Natural killer cell (primary cell): ENCODE results near the gene DENND1A. TPM values are rescaled to one million over a fixed set of nuclear protein-coding genes. Genes with fewer than 3 reads are reported as not detected.

Source experiments
- ATAC-seq, 3 donors: fragments of 150-1000 bp in 2 of 3; fragments of 200-7000 bp in 1 of 3; cut with Tn5 transposase; 1 replicate in 1 of 3; 2 replicates in 2 of 3; pipeline ENCODE4 v1.10.0; 2021; ENCODE audit warnings: mild to moderate bottlenecking in 2 of 3, moderate library complexity in 2 of 3
- DNase-seq, 2 donors: peaks; one replicate each; pipeline versions ENCODE4 v3.0.0 to v3.0.0-alpha.2; 2013 to 2021; ENCODE audit warnings: mixed read lengths in 1 of 2
- H3K27ac ChIP-seq: one replicate; pipeline ENCODE4 v1.5.1; 2013; ENCODE audit warnings: mild to moderate bottlenecking, low read length
- H3K27me3 ChIP-seq: one replicate; pipeline ENCODE4 v1.6.1; 2013; ENCODE audit warnings: low read length; ENCODE audit not compliant: control insufficient read depth, insufficient read depth
- H3K36me3 ChIP-seq: one replicate; pipeline ENCODE4 v1.6.1; 2013; ENCODE audit warnings: low read length; ENCODE audit not compliant: control insufficient read depth, insufficient read depth
- H3K4me1 ChIP-seq: one replicate; pipeline ENCODE4 v1.6.1; 2013; ENCODE audit warnings: low read length; ENCODE audit not compliant: control insufficient read depth, insufficient read depth
- H3K4me3 ChIP-seq: one replicate; pipeline ENCODE4 v1.5.1; 2013; ENCODE audit warnings: low read length
- H3K9me3 ChIP-seq: one replicate; pipeline ENCODE4 v1.6.1; 2013; ENCODE audit warnings: low read length; ENCODE audit not compliant: control insufficient read depth, insufficient read depth
- H3K27ac Mint-ChIP-seq, 2 donors: one replicate each; pipeline ENCODE4 v1.8.0; 2022; ENCODE audit warnings: mild to moderate bottlenecking in 2 of 2, mixed read lengths in 2 of 2, moderate library complexity in 1 of 2
- H3K27me3 Mint-ChIP-seq, 2 donors: one replicate each; pipeline ENCODE4 v1.8.0; 2022; ENCODE audit warnings: low read depth in 2 of 2, mixed read lengths in 2 of 2
- H3K36me3 Mint-ChIP-seq: one replicate; pipeline ENCODE4 v1.8.0; 2022; ENCODE audit warnings: mixed read lengths
- H3K4me1 Mint-ChIP-seq, 2 donors: one replicate each; pipeline ENCODE4 v1.8.0; 2022; ENCODE audit warnings: mixed read lengths in 2 of 2
- H3K4me3 Mint-ChIP-seq: one replicate; pipeline ENCODE4 v1.8.0; 2022; ENCODE audit warnings: mild to moderate bottlenecking, moderate library complexity, mixed read lengths
- H3K9me3 Mint-ChIP-seq, 2 donors: one replicate each; pipeline ENCODE4 v1.8.0; 2022; ENCODE audit warnings: mixed read lengths in 2 of 2
- CTCF ChIP-seq: fragments of 200-600 bp; IDR thresholded peaks from one replicate; pipeline ENCODE4 v1.8.0; 2022; ENCODE audit warnings: antibody characterized with exemption
- WGBS: methylation state at CpG from one replicate; pipeline ENCODE4 v1.1.7; 2013; ENCODE audit warnings: missing lambda C conversion rate; ENCODE audit not compliant: insufficient coverage; 5-methylcytosine and 5-hydroxymethylcytosine counted together
- intact Hi-C: fragments of 100-400 bp; cut with micrococcal nuclease; formaldehyde crosslinking; loops from one replicate; pipeline ENCODE4 v1.14.2; 2022
- total RNA-seq, 4 donors: library from RNA; stranded (reverse); fragments of 120-200 nt in 1 of 4; gene quantifications; one replicate each; pipeline versions ENCODE4 v1.2.3 to v1.2.4, GENCODE V29; 2013 to 2022

DENND1A gene
- total RNA-seq, 3 donors from 2014 or later (not counting 1 experiment from before 2014, with no cell fraction given): 27.8 to 37.6 (median 30.9) TPM

- ATAC-seq: no peak
- H3K27ac Mint-ChIP-seq: no peak overlapping the region
- H3K4me1 ChIP-seq: peaks cover 4% of the 10 kb centered on the region
- H3K9me3 ChIP-seq: no peaks in the 10 kb centered on the region
- peaks cover 11% of the 10 kb centered on the region for H3K27me3 ChIP-seq
- H3K27ac ChIP-seq: no peak overlapping the region
- no peaks in the 10 kb centered on the region for H3K9me3 Mint-ChIP-seq
- intact Hi-C loops: no loop called here
- no peaks in the 10 kb centered on the region for H3K4me1 Mint-ChIP-seq
- DNase-seq: no peak
- no peaks in the 10 kb centered on the region for H3K36me3 Mint-ChIP-seq
- no peak for TF ChIP-seq CTCF
- H3K4me3 ChIP-seq: no peak overlapping the region
- peaks cover 23 to 24% of the 10 kb centered on the region in 2 donors for H3K27me3 Mint-ChIP-seq
- no peaks in the 10 kb centered on the region for H3K36me3 ChIP-seq
- 87% methylated on average over 29 of the region's 29 CpGs for WGBS
- H3K4me3 Mint-ChIP-seq: no peak overlapping the region
These were observed 559.2 kb downstream of the DENND1A start for GRCh38 chr9:123370526-123371227.

- H3K9me3 Mint-ChIP-seq: no peaks in the 10 kb centered on the region
- H3K4me1 ChIP-seq: no peaks in the 10 kb centered on the region
- 89% methylated on average over 13 of the region's 13 CpGs for WGBS
- H3K36me3 ChIP-seq: no peaks in the 10 kb centered on the region
- H3K27ac ChIP-seq: no peak overlapping the region
- no peak overlapping the region for H3K4me3 ChIP-seq
- ATAC-seq (no peak), DNase-seq (no peak)
- no peak overlapping the region for H3K27ac Mint-ChIP-seq
- peaks cover 7% of the 10 kb centered on the region for H3K27me3 ChIP-seq
- H3K4me1 Mint-ChIP-seq: no peaks in the 10 kb centered on the region
- H3K4me3 Mint-ChIP-seq: no peak overlapping the region
- H3K27me3 Mint-ChIP-seq: peaks cover 23 to 25% of the 10 kb centered on the region in 2 donors
- intact Hi-C loops: no loop called here
- TF ChIP-seq CTCF: no peak
- no peaks in the 10 kb centered on the region for H3K36me3 Mint-ChIP-seq
- H3K9me3 ChIP-seq: no peaks in the 10 kb centered on the region
These were observed 559.8 kb downstream of the DENND1A start for GRCh38 chr9:123370108-123370507.

GRCh38 chr9:123369296-123369695 lies 560.6 kb downstream of the DENND1A start:
- no peak for TF ChIP-seq CTCF

More at GRCh38 chr9:123369296-123369695, 560.6 kb downstream of the DENND1A start:
- Mint-ChIP-seq H3K27me3 (peaks cover 15 to 18% of the 10 kb centered on the region in 2 donors), H3K4me3 (no peak overlapping the region), H3K4me1 (no peaks in the 10 kb centered on the region), H3K36me3 (no peaks in the 10 kb centered on the region), H3K27ac (no peak overlapping the region), H3K9me3 (no peaks in the 10 kb centered on the region)
- Histone ChIP-seq H3K4me3 (no peak overlapping the region), H3K27ac (no peak overlapping the region), H3K27me3 (peaks cover 3% of the 10 kb centered on the region), H3K4me1 (no peaks in the 10 kb centered on the region), H3K9me3 (no peaks in the 10 kb centered on the region), H3K36me3 (no peaks in the 10 kb centered on the region)
- 77% methylated on average over 3 of the region's 3 CpGs for WGBS
- DNase-seq (no peak), ATAC-seq (no peak)
- intact Hi-C loops: no loop called here
